Measurements from ENCODE around the gene TPCN2. TPM values are rescaled to one million over a fixed set of nuclear protein-coding genes. Genes with fewer than 3 reads are reported as not detected.
A peak's percentile ranks its signal among the peaks of the same experiment; 100 is the strongest.

Gene TPCN2
- total and polyA plus RNA-seq, 9 of the 15 experiments (the other 6 are each of a cell fraction or from before 2014, with no cell fraction given) = 0.66 to 10.2 (median 4.6) TPM

- TF ChIP-seq USF2 (CRISPR knock-in tag; IDR thresholded peaks at IDR 0.05) (peak; percentile 31; the same call in 1 of the 2 replicates), ATF3 (IDR thresholded peaks at IDR 0.05) (peak; percentile 52), ATF3 (CRISPR knock-in tag; conservative IDR thresholded peaks at IDR 0.05) (no peak), TFE3 (CRISPR knock-in tag; IDR thresholded peaks at IDR 0.05) (peak; percentile 47)
Observed at GRCh38 chr11:69040581-69041260, 8.0 kb upstream of the TPCN2 start (continued).

- ChIA-PET CTCF (ENCODE audit: low intra/inter-chr PET ratio) (no interaction called here), POLR2A (no interaction called here)
- Histone ChIP-seq H3K27ac (ENCODE audit: extremely low read depth, low read depth, low read length) (no peak overlapping the region), H3K9ac (ENCODE audit: insufficient read depth in 1 of 2, low read depth in 2 of 2, low read length in 2 of 2) (no peak overlapping the region), H3K4me1 (replicated peaks in 1 of 2; ENCODE audit: control insufficient read depth in 2 of 2, insufficient read depth in 2 of 2, low read length in 2 of 2) (peaks cover 0 to 4% of the 10 kb centered on the region in 2 experiments; a peak in 2 of 5 replicates), H3K27me3 (ENCODE audit: control insufficient read depth in 2 of 2, insufficient read depth in 2 of 2, low read length in 2 of 2) (peaks cover 0 to 36% of the 10 kb centered on the region in 2 experiments; a peak in 2 of 5 replicates), H3K9me1 (ENCODE audit: control insufficient read depth, insufficient read depth, low read length) (no peaks in the 10 kb centered on the region), H3K4me3 (no peak overlapping the region), H2AFZ (ENCODE audit: low read depth, low read length) (no peak overlapping the region), H4K20me1 (replicated peaks; ENCODE audit: control insufficient read depth, insufficient read depth, low read length) (no peaks in the 10 kb centered on the region), H3K9me3 (replicated peaks; ENCODE audit: control insufficient read depth, insufficient read depth, low read depth, low read length) (no peaks in the 10 kb centered on the region), H3K36me3 (ENCODE audit: control insufficient read depth, insufficient read depth, low read length) (no peaks in the 10 kb centered on the region), H3K79me2 (ENCODE audit: control insufficient read depth, insufficient read depth, low read length) (no peaks in the 10 kb centered on the region), H3K4me2 (ENCODE audit: insufficient read depth, low read length) (no peak overlapping the region)
- WGBS (ENCODE audit: insufficient coverage, low coverage, missing lambda C conversion rate) = 17% methylated on average over 2 of the region's 2 CpGs
- intact Hi-C loops (cut with micrococcal nuclease) = no loop called here
- FAIRE-seq = no peak
- DNase-seq (ENCODE audit: extremely low read depth in 1 of 4, low spot score in 3 of 4) = no peak
- ATAC-seq = no peak
- BruUV-seq (replicated peaks) = no TSS peak
- in situ Hi-C loops (cut with MboI) = no loop called here
- no peak for TF ChIP-seq CBFB (CRISPR knock-in tag; IDR thresholded peaks at IDR 0.05)
- no peak for TF ChIP-seq KAT2B (IDR thresholded peaks at IDR 0.05; ENCODE audit: low read depth, low read length)
- TF ChIP-seq ZNF57 (CRISPR knock-in tag; IDR thresholded peaks at IDR 0.05) = no peak
- no peak for TF ChIP-seq ZKSCAN1 (IDR thresholded peaks at IDR 0.05; ENCODE audit: low read depth, low read length)
- no peak for TF ChIP-seq BDP1 (IDR thresholded peaks at IDR 0.05; ENCODE audit: insufficient read depth, insufficient read length)
- TF ChIP-seq POLR2AphosphoS5 (IDR thresholded peaks at IDR 0.05; ENCODE audit: control insufficient read depth, insufficient read depth, low read depth, low read length) = no peak
- no peak for TF ChIP-seq BCLAF1 (IDR thresholded peaks at IDR 0.05; ENCODE audit: borderline replicate concordance in 1 of 2, control insufficient read depth in 1 of 2, low read depth in 2 of 2, low read length in 1 of 2)
- TF ChIP-seq XRCC3 (IDR thresholded peaks at IDR 0.05) = no peak
- no peak for TF ChIP-seq XRCC4 (IDR thresholded peaks at IDR 0.05; ENCODE audit: extremely low read depth, insufficient read depth, insufficient read length)
- TF ChIP-seq KLF10 (CRISPR knock-in tag; IDR thresholded peaks at IDR 0.05) = no peak
- no peak for TF ChIP-seq CBFA2T3 (IDR thresholded peaks at IDR 0.05)
Observed at GRCh38 chr11:69041516-69041915, 7.2 kb upstream of the TPCN2 start.

All from K562 (cell line).